Hepatocyte (in vitro differentiated cells): ENCODE data around the gene PFDN6. TPM values are rescaled to one million over a fixed set of nuclear protein-coding genes. Genes with fewer than 3 reads are reported as not detected.
A peak's percentile ranks its signal among the peaks of the same experiment; 100 is the strongest.

ENCODE experiments used
- DNase-seq: peaks from one replicate; pipeline ENCODE4 v3.0.0-alpha.2; 2016; ENCODE audit warnings: low spot score
- H2AFZ ChIP-seq: fragments of 200-600 bp; sonication (generic); 2 replicates; pipeline ENCODE4 v1.6.0; 2016; ENCODE audit warnings: antibody characterized with exemption, mild to moderate bottlenecking
- H3K27ac ChIP-seq: fragments of 200-600 bp; sonication (generic); 2 replicates; pipeline ENCODE4 v1.5.1; 2016; ENCODE audit warnings: mild to moderate bottlenecking
- H3K27me3 ChIP-seq: fragments of 200-600 bp; sonication (generic); 2 replicates; pipeline ENCODE4 v1.6.1; 2016
- H3K36me3 ChIP-seq: fragments of 200-600 bp; sonication (generic); replicated peaks from 2 replicates; pipeline ENCODE4 v1.5.1; 2016; ENCODE audit warnings: low read depth; ENCODE audit not compliant: insufficient read depth
- H3K4me1 ChIP-seq: fragments of 200-600 bp; sonication (generic); 2 replicates; pipeline ENCODE4 v1.5.1; 2016; ENCODE audit warnings: mild to moderate bottlenecking, moderate library complexity; ENCODE audit not compliant: insufficient read depth
- H3K4me2 ChIP-seq: fragments of 200-600 bp; sonication (generic); 2 replicates; pipeline ENCODE4 v1.6.0; 2016
- H3K4me3 ChIP-seq: fragments of 200-600 bp; sonication (generic); 2 replicates; pipeline ENCODE4 v1.5.1; 2016; ENCODE audit warnings: mild to moderate bottlenecking
- H3K79me2 ChIP-seq: fragments of 200-600 bp; sonication (generic); 2 replicates; pipeline ENCODE4 v1.6.0; 2017; ENCODE audit warnings: mild to moderate bottlenecking
- H3K9me2 ChIP-seq: fragments of 200-600 bp; sonication (generic); replicated peaks from 2 replicates; pipeline ENCODE4 v1.6.0; 2017; ENCODE audit warnings: mild to moderate bottlenecking; ENCODE audit not compliant: insufficient read depth
- H3K9me3 ChIP-seq: fragments of 200-600 bp; sonication (generic); 2 replicates; pipeline ENCODE4 v1.5.1; 2016; ENCODE audit warnings: low read depth, mild to moderate bottlenecking
- H4K20me1 ChIP-seq: fragments of 200-600 bp; sonication (generic); 2 replicates; pipeline ENCODE4 v1.6.0; 2016; ENCODE audit warnings: mild to moderate bottlenecking; ENCODE audit not compliant: insufficient read depth, poor library complexity, severe bottlenecking
- EZH2 ChIP-seq: fragments of 200-600 bp; sonication (generic); IDR thresholded peaks from 2 replicates; pipeline ENCODE4 v1.6.1; 2016; ENCODE audit warnings: antibody characterized with exemption, mild to moderate bottlenecking, borderline replicate concordance
- EZH2phosphoT487 ChIP-seq: fragments of 200-600 bp; sonication (generic); IDR thresholded peaks from one replicate; pipeline ENCODE4 v1.6.1; 2018; ENCODE audit warnings: antibody characterized with exemption, mild to moderate bottlenecking, low read depth, moderate library complexity; ENCODE audit not compliant: unreplicated experiment, severe bottlenecking
- WGBS: methylation state at CpG from one replicate; pipeline ENCODE4 v1.1.6; 2016; ENCODE audit warnings: low lambda C conversion rate; ENCODE audit errors: missing lambda C conversion rate; 5-methylcytosine and 5-hydroxymethylcytosine counted together
- polyA plus RNA-seq: library from polyadenylated mRNA; unstranded; fragments of >200 nt; fragmentation: Nextera tagmentation; extraction: Ambion mirVana; gene quantifications from 2 replicates; pipeline ENCODE4 v1.2.1, GENCODE V29; 2016
- total RNA-seq: library from RNA; depleted of rRNA; stranded (reverse); fragments of >200 nt; gene quantifications from 2 replicates; pipeline ENCODE4 v1.2.3, GENCODE V29; 2014
- TF ChIP-seq, protein P1 (sequence below): fragments of 200-600 bp; sonication (generic); IDR thresholded peaks from 2 replicates; pipeline ENCODE4 v1.5.1; 2016; ENCODE audit warnings: antibody characterized with exemption, mild to moderate bottlenecking; ENCODE audit not compliant: poor library complexity

PFDN6 gene
- total and polyA plus RNA-seq, 2 experiments from 2014 or later = 19.5 to 52.7 TPM

DNA sequence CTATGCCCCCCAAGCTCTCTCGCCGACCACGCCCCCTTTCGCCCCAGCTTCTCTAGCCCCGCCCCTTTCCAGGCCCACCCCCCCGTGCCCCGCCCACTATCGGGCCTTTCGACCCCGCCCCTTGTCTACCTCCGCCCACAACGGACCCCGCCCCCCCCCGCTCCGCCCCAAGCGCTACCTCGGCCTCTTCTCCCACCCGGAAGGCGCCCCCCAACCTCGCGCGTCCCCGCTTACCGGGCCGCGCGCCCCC, 27.9 kb downstream of the PFDN6 start:
- 0% methylated on average over 16 of the region's 27 CpGs for whole genome bisulfite sequencing
- H3K79me2 ChIP-seq = peaks cover 32% of the 10 kb centered on the region
- TF ChIP-seq EZH2 = no peak
- TF ChIP-seq EZH2phosphoT487 = no peak
- TF ChIP-seq, protein P1, sequence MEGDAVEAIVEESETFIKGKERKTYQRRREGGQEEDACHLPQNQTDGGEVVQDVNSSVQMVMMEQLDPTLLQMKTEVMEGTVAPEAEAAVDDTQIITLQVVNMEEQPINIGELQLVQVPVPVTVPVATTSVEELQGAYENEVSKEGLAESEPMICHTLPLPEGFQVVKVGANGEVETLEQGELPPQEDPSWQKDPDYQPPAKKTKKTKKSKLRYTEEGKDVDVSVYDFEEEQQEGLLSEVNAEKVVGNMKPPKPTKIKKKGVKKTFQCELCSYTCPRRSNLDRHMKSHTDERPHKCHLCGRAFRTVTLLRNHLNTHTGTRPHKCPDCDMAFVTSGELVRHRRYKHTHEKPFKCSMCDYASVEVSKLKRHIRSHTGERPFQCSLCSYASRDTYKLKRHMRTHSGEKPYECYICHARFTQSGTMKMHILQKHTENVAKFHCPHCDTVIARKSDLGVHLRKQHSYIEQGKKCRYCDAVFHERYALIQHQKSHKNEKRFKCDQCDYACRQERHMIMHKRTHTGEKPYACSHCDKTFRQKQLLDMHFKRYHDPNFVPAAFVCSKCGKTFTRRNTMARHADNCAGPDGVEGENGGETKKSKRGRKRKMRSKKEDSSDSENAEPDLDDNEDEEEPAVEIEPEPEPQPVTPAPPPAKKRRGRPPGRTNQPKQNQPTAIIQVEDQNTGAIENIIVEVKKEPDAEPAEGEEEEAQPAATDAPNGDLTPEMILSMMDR = no peak
- H3K9me3 ChIP-seq = no peaks in the 10 kb centered on the region
- no peaks in the 10 kb centered on the region for H4K20me1 ChIP-seq
- no peak for DNase-seq
- H2AFZ ChIP-seq = no peak overlapping the region
- H3K4me1 ChIP-seq = peaks cover 15% of the 10 kb centered on the region
- peak overlapping the region; percentile 24 for H3K4me3 ChIP-seq
- H3K9me2 ChIP-seq = no peaks in the 10 kb centered on the region
- H3K36me3 ChIP-seq = no peaks in the 10 kb centered on the region
- H3K4me2 ChIP-seq = peak overlapping the region; percentile 78
- peak overlapping the region; percentile 71 for H3K27ac ChIP-seq
- H3K27me3 ChIP-seq = no peaks in the 10 kb centered on the region

DNA sequence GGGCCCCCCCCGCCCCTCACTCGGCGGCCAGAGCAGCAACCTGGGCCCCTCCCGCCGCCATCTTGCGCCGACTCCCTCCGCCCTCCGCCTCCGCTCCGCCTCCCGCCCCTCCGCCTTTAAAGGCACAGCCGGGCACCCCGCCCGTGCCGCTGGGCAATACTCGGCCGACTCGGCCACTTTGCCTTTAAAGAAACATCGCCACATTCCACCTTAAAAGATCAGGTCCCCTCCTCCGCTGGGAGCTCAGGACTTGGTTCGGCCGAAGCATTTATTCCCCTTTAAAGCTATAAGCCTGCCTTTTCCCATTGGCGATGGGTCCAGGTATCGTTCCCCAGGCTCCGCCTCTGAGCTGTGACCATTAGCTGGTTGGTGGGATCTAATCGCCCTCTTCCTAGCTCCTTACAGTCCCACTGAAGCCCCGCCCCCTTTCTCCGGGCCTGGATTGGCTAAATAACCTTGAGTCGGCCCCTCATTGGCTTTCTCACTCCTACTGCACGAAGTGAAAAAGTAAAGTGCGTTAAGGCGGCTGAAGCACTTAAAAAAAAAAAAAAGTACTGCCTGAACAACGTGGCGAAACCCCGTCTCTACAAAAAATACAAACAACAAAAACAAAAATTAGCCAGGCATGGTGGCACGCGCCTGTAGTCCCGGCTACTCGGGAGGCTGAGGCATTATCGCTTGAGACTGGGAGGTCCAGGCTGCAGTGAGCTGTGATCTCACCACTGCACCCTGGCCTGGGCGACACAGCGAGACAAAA, 28.4 kb downstream of the PFDN6 start, which contains the start of gene ZBTB22:
TSS of gene ZBTB22 (minus strand) at position 76 of the 757 bp plus-strand sequence. CDS start 828 bp downstream, outside the sequence.
- H3K4me2 ChIP-seq = peak within 1 kb of the TSS; percentile 78
- H3K9me2 ChIP-seq = no peaks in the 10 kb centered on the region
- no peaks in the 10 kb centered on the region for H3K27me3 ChIP-seq
- TF ChIP-seq, protein P1 = no peak
- TF ChIP-seq EZH2 (no peak), EZH2phosphoT487 (no peak)
- H3K27ac ChIP-seq = peak within 1 kb of the TSS; percentile 71
- peak within 1 kb of the TSS; percentile 12 for H2AFZ ChIP-seq
- H4K20me1 ChIP-seq = no peaks in the 10 kb centered on the region
- WGBS = 2% methylated on average over 38 of the region's 44 CpGs
- no peaks in the 10 kb centered on the region for H3K9me3 ChIP-seq
- peak within 1 kb of the TSS; percentile 24 for H3K4me3 ChIP-seq
- H3K4me1 ChIP-seq = peaks cover 15% of the 10 kb centered on the region
- DNase-seq = peak; percentile 100
- peaks cover 34% of the 10 kb centered on the region for H3K79me2 ChIP-seq
- H3K36me3 ChIP-seq = no peaks in the 10 kb centered on the region

- Histone ChIP-seq H3K27me3 (no peaks in the 10 kb centered on the region), H3K4me1 (peaks cover 15% of the 10 kb centered on the region), H3K79me2 (peaks cover 34% of the 10 kb centered on the region), H3K4me3 (no peak overlapping the region), H3K9me3 (no peaks in the 10 kb centered on the region), H3K9me2 (no peaks in the 10 kb centered on the region), H3K27ac (peak overlapping the region; percentile 71), H4K20me1 (no peaks in the 10 kb centered on the region), H2AFZ (peak overlapping the region; percentile 12), H3K36me3 (no peaks in the 10 kb centered on the region), H3K4me2 (peak overlapping the region; percentile 71)
- TF ChIP-seq, protein P1 = no peak
- TF ChIP-seq EZH2 (no peak), EZH2phosphoT487 (no peak)
- no peak for DNase-seq
- 64% methylated on average over 8 of the region's 8 CpGs for WGBS
Measured at GRCh38 chr6:33318426-33319073, 29.1 kb downstream of the PFDN6 start.
